T follicular helper cell (primary cell): Measurements from ENCODE around the gene RPGR.

Source experiments
- DNase-seq: peaks from one replicate; pipeline ENCODE4 v3.0.0-alpha.2; 2020; ENCODE audit warnings: low read depth
- total RNA-seq, 2 experiments: gene quantifications; one replicate each; lab custom pipeline; 2026; lab: John Stamatoyannopoulos, UW

RPGR gene
- 13.7 to 20.2 reads per million in 2 experiments for total RNA-seq

- DNase-seq = peak; percentile 85
Measured at GRCh38 chrX:38327007-38327774, at the start of gene RPGR. Gene RPGR, minus strand, starts transcription at chrX:38327509. Its CDS starts 142 bp downstream, at chrX:38327367.

- no peak for DNase-seq
Measured at GRCh38 chrX:38376747-38377146, 49.4 kb upstream of the RPGR start.

DNA sequence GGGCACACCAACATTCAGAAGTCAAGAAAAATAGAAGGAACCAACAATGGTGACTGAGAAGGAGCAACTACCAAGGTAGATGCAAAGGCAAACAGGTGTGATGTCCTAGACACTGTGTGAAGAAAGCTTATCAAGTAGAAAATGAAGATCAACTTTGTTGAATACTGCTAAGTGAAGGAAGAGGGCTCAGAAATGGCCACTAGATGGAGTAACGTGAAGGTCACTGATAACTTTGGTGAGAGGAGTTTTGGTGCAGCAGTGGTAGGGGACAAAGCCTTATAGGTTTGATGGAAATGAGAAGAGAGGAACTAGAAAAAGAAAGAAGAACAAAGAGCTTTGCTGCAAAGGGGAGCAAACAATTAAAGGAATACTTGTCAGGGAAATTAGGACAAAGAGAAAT, 48.6 kb upstream of the RPGR start:
- DNase-seq = no peak

- no peak for DNase-seq
Measured at GRCh38 chrX:38374431-38374830, 47.1 kb upstream of the RPGR start.

GRCh38 chrX:38371641-38372040, 44.3 kb upstream of the RPGR start:
- DNase-seq = no peak

DNA sequence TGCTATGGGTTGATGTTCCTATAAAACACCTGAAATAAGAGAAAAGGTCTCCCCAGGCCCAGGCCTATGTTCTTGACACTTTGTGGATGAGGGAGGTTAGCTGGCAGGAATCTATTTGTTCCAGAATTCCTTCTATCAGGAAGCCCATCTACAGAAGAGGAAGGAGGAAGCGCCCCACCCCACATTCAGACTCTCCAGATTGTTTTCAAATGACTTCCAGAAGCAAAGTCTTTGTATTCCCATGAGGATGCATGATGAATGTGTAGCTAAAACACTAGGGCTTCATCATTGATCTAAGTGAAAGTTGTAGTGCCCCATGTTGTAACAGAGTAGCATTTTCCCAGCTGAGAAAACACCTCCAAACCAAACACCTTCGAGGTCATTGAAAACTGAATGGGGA, 41.5 kb upstream of the RPGR start:
- DNase-seq = no peak

DNA sequence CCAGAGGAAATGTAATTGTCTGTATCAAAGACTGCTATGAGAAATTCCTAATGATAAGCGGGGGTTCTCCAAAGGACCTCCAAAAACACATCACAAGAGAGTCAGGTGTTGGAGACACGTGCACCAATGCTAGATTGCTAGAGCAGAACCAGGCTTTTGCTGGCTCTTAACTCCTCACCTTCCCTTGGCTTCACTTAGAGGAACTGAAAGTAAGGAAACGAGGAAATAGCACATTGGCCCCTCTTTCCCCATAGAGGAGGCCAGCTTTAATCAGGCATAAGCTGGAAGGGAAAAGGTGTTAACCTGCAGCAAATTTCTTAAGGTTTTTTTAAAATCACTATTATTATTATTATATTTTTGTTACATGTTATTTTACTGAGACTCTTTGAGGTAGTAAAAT, 38.6 kb upstream of the RPGR start:
- DNase-seq = no peak

DNA sequence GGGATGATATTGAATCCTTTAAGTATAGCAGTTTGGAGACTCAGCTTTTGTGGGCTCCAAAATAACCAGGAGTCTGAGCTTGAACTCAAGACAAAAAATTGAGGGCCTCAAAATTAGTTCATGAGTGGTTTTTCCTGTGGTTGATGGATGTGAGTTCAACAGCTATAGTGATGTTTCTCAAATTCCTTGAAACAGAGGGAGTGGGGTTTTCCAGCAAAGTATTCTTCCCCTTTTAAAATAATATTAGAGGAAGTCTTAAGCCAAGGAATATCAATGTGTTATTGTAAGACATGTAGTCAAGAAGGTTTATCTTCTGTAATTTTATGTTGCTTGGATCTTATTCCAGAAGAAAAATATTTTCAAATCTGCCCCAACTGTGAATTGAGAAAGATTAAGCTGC, 35.7 kb upstream of the RPGR start:
- no peak for DNase-seq

DNA sequence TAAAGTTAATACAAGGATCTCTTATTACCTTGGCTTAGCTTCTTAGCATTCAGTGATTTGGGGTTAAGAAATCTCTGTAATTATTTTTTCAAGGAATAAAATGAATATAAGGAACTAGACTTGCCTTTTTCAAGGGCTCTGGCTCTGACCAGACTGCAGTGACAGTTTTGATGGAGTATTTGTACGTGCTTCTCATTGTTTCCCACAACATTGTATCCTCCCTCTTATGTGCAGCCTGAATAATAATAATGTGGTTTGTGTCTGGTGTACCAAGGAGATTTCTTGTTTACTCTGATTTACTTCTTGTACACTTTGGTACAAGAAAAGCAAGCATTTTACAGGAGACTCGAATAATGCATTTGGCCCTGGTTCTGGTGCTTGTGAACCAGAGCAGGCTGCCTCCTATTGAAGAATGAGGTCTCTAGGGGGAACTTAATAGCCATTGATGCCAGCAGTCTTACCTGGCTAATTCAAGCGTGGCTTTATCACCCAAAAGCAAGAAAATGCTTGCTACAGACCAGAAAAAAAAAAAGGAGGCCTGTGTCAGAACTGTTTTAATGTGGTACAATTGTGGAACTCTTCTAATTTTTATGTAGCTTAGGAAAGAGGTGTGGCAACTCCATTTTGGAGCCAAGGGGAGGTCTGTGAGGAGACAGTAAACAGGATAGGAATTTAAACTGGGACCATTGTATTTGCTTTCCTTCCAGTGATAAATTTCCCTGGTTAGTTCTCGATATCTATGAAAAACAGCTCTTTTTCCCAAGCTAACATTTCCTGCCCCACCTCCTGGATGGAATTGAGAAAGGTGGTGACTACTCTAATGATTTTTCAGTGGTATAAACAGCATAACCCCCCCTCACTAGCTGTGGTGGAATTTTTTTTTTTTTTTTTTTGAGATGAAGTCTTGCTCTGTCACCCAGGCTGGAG, 30.7 kb upstream of the RPGR start:
- no peak for DNase-seq

DNA sequence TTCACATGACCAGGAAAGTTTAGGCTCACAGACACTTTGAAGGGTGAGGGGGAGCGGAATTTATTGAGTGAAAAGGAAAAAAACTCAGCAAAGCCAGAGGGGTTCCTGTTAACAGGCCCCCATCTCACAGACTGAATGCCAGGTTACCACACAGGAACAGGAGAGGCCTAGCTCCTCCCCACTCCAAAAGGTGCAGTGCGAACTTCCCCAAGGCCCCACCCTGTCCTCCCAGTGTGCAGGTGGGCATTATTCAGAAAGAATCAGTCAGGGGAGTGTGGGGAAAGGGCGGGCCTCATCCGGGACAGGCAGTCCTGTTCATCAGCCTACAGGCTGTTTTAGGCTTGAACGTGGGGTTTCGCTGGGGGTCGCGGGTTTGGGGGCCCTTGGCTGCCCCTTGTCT, 29.1 kb upstream of the RPGR start:
- DNase-seq = no peak

DNA sequence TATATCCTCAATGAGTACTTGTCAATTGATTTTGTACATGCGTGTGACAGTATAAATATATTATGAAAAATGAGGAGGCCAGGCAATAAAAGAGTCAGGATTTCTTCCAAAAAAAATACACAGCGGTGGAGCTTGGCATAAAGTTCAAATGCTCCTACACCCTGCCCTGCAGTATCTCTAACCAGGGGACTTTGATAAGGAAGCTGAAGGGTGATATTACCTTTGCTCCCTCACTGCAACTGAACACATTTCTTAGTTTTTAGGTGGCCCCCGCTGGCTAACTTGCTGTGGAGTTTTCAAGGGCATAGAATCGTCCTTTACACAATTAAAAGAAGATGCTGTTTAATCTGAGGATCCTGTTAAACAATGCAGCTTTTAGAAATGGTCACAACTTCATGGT, 25.1 kb upstream of the RPGR start, which contains the start of gene OTC:
Gene OTC (plus strand): TSS at position 243 of the 400 bp plus-strand sequence. CDS start 93 bp downstream, at position 336.
- DNase-seq = no peak

GRCh38 chrX:38351346-38351745, 24.0 kb upstream of the RPGR start:
- no peak for DNase-seq

GRCh38 chrX:38347136-38347535, 19.8 kb upstream of the RPGR start:
- no peak for DNase-seq

DNA sequence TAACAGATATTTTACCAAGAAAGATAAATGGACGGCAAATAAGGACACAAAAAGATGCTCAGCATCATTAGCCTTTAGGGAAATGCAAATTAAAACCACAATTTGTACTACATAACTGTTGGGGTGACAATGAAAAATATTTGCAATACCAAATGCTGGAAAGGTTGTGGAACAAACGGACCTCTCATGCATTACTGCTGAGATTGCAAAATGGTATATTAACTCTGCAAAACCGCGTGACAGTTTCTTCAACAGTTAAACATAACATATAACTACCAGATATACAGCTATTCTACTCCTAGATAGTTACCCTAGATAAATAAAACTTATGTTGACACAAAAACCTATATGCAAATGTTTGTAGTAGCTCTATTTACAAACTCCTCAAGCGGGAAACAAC, 18.8 kb upstream of the RPGR start:
- no peak for DNase-seq

DNA sequence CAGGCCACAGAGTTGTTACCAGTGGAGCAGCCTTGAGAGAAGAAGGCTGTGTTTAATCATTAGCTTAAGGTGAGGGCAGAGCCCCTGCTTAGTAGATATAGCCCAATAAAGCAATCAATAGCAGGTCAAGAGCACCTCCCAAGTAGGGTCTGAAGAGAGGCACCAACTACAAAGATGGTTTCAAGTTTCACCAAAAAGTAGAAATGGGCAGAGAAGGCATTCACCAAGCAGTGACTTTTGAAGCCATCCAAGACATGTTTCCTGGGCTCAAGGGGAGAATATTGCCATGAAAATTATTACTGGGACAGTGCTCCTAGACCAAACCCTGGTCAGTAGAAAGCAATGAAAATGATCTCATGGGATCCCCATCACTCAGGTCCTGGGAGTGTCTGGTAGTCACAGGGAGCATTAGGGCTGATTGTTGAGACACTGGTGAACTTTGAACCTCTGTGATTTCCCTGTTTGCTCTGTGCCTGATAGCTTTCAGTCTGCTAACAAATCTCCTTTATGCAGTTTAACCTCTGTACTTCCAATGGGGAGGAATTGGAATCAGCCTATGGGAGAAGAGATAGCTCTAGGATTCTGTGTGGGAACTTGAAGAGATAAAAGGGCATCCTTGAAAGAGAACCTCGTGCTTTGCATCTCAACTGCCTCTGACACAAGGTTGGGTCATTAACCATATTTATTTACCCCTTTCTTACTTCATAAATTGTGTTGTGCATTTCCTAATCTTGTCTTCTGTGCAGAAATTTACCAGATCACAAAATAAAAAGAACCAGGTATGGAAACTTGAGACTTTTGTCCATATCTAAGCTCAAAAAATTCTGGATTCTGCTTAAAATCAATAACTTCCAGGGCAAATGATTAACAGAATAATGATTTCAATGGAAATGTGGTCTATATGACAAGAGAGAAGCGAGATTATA, 15.8 kb upstream of the RPGR start:
- DNase-seq = no peak

GRCh38 chrX:38341442-38341841, 14.1 kb upstream of the RPGR start:
- no peak for DNase-seq

DNA sequence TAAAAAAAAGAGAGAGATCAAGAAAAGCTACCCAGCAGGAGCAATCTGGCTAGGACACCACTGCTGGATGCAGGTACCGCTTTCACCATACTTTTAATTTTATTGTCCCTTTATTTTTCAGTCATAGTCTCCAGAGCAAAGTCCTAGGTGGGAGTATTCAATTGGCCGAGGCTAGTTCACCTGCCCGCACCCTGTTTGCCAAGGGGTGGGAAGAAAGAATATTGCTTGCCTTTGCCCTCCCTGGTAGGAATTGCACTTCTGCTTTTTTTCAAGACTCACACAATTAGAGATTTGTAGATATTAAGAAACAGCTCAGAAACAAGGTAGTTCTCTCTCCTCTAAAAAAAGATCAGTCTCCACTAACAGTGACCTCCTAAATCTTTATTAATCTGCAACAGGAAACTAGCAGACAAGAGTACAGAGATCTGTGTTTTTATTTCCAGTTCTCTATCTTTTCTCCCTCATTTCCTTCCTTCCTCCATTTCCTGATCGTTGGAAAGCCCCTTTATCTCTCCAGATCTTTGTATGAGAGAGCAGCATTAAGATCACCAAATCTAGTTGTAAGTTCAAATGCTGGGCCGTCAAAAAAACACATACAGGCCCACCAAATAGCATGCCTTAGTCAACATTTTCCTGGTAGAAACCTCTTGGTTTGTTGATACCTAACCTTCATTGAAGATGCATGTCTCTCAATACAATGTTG, 9.4 kb upstream of the RPGR start:
- no peak for DNase-seq

- no peak for DNase-seq
Measured at GRCh38 chrX:38335382-38335781, 8.1 kb upstream of the RPGR start.

DNA sequence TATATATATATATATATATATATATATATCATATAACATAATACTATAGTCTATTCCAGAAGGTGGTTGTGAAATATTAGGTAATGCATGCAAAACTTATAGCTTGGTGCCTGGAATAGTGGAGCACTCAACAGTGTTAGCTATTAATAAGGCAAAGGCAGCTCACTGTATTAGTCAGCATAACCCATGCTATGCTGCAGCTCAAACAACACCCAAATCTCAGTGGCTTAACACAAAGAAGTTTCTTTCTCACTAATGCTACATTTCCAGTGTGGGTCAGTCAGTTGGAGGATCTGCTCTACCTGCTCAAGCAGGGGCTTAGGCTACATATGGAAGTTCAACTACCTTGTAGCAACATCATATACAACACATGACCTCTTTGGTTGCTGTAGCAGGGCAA, 5.2 kb upstream of the RPGR start:
- DNase-seq = no peak

DNA sequence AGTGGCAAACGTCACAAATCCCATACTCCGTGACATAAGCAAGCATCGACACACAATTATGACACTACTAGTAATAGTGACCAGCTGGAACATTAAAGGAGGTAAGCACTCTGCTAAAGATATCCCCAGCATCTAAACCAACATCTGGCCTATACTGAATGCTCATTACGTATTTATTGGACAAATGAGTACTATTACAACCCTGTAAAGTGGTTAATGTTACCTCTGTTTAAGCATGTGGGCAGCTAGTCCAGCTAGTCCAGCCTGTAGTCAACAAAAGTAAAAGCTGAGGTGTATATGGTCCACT, 419 bp upstream of the RPGR start:
- DNase-seq = no peak

GRCh38 chrX:38326086-38326485, 1.2 kb downstream of the RPGR start:
- no peak for DNase-seq
